ENCODE results near the gene KCTD16.

Gene KCTD16

DNA sequence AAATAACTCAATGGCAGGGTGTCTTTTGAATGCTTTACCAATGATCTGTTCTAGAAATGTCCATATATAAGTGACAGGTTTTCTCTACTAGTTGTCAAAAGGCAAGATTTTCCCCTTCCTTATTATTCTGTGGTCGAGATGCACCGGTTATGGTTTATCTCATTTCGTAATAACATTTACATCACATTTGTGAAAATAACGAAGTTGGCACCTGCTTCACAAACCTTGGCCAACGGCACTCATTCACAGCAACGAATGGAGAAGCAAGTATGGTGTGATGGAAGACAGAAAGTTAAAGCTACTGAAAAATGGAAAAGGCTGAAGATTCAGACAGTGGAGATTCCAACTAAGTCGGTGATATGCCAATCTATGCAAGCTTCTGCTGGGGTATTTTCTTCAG, 235.8 kb downstream of the KCTD16 start:
- Histone ChIP-seq H4K12ac (ENCODE audit: low read depth, low read length) (no peak overlapping the region), H3K9me3 (ENCODE audit: insufficient read depth, low read depth, low read length) (no peaks in the 10 kb centered on the region), H3K14ac (ENCODE audit: low read length) (no peak overlapping the region), H2AK5ac (ENCODE audit: low read length) (no peak overlapping the region), H2AFZ (ENCODE audit: insufficient read depth, low read length, poor library complexity) (no peak overlapping the region), H3K18ac (ENCODE audit: low read length) (no peak overlapping the region), H3K4me2 (ENCODE audit: low read length) (no peak overlapping the region), H3K79me2 (ENCODE audit: control insufficient read depth, insufficient read depth, low read length, poor library complexity) (no peaks in the 10 kb centered on the region), H3K9ac (ENCODE audit: low read length) (no peak overlapping the region), H3K79me1 (ENCODE audit: low read length) (no peaks in the 10 kb centered on the region), H4K8ac (ENCODE audit: low read depth, low read length) (no peak overlapping the region), H2BK120ac (ENCODE audit: insufficient read depth, low read length, poor library complexity) (no peak overlapping the region), H2BK5ac (ENCODE audit: low read depth, low read length, poor library complexity) (no peak overlapping the region), H3K27ac (ENCODE audit: low read depth, low read length) (no peak overlapping the region), H3K4ac (ENCODE audit: low read depth, low read length) (no peak overlapping the region), H3K23ac (ENCODE audit: low read length) (no peak overlapping the region), H3K36me3 (ENCODE audit: control insufficient read depth in 1 of 2, insufficient read depth in 2 of 2, low read length in 2 of 2) (no peaks in the 10 kb centered on the region), H3K4me1 (ENCODE audit: control insufficient read depth in 1 of 2, insufficient read depth in 2 of 2, low read length in 2 of 2) (no peaks in the 10 kb centered on the region), H3K4me3 (ENCODE audit: low read depth, low read length) (no peak overlapping the region), H3K27me3 (ENCODE audit: insufficient read depth, low read length) (no peaks in the 10 kb centered on the region), H2BK12ac (ENCODE audit: low read length) (no peak overlapping the region), H4K91ac (ENCODE audit: low read depth, low read length) (no peak overlapping the region)
- no peak for DNase-seq
- WGBS (ENCODE audit: extremely low coverage, insufficient coverage, insufficient read length) = no CpG with 5 or more reads among the region's 7 CpGs

DNA sequence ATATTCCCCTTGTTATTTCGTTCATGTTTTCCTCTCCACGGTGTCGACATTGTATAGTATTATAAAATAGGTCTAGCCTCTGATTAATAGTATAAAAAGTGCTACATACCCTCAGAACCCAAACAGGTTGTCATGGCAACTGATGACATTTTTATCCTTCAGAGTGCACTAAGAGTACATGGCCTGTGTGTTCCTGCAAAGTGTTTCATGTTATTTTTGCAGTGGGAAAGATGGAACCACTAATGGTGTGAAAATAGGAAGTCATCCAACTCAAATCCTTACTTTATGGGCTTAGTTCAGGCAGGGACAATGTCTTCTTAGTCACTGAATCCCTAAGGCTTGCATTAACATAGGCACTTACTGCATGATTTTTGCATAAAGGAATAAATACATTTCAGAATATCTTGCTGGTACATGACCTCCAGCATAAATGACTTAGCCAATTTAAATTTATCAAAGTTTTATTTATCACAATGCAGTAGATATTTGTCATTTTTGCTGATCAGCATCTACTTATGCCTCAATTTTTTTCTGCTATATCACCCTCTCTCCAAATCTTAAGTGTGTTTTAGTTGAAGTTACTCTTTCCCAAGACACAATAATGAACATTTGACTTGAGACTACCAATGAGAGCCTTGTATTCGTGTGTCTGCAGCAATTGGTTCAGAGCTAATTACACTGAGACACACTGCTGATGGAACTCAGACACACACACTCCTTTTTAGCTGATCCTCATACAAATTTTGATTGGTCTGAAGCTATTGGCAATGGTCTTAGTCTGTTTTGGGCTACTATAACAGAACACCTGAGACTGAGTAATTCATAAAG, 243.7 kb downstream of the KCTD16 start:
- Histone ChIP-seq H3K9ac (ENCODE audit: low read length) (no peak overlapping the region), H3K27ac (ENCODE audit: low read depth, low read length) (no peak overlapping the region), H3K36me3 (ENCODE audit: control insufficient read depth in 1 of 2, insufficient read depth in 2 of 2, low read length in 2 of 2) (no peaks in the 10 kb centered on the region), H3K79me2 (ENCODE audit: control insufficient read depth, insufficient read depth, low read length, poor library complexity) (no peaks in the 10 kb centered on the region), H3K4ac (ENCODE audit: low read depth, low read length) (no peak overlapping the region), H3K23ac (ENCODE audit: low read length) (no peak overlapping the region), H4K8ac (ENCODE audit: low read depth, low read length) (no peak overlapping the region), H3K4me1 (ENCODE audit: control insufficient read depth in 1 of 2, insufficient read depth in 2 of 2, low read length in 2 of 2) (no peaks in the 10 kb centered on the region), H3K9me3 (ENCODE audit: insufficient read depth, low read depth, low read length) (no peaks in the 10 kb centered on the region), H3K79me1 (ENCODE audit: low read length) (no peaks in the 10 kb centered on the region), H3K4me2 (ENCODE audit: low read length) (no peak overlapping the region), H3K18ac (ENCODE audit: low read length) (no peak overlapping the region), H3K27me3 (ENCODE audit: insufficient read depth, low read length) (no peaks in the 10 kb centered on the region), H2BK12ac (ENCODE audit: low read length) (no peak overlapping the region), H2BK120ac (ENCODE audit: insufficient read depth, low read length, poor library complexity) (no peak overlapping the region), H4K12ac (ENCODE audit: low read depth, low read length) (no peak overlapping the region), H3K14ac (ENCODE audit: low read length) (no peak overlapping the region), H2AFZ (ENCODE audit: insufficient read depth, low read length, poor library complexity) (no peak overlapping the region), H4K91ac (ENCODE audit: low read depth, low read length) (no peak overlapping the region), H2BK5ac (ENCODE audit: low read depth, low read length, poor library complexity) (no peak overlapping the region), H2AK5ac (ENCODE audit: low read length) (no peak overlapping the region), H3K4me3 (ENCODE audit: low read depth, low read length) (no peak overlapping the region)
- no peak for DNase-seq
- WGBS (ENCODE audit: extremely low coverage, insufficient coverage, insufficient read length) = no CpG with 5 or more reads among the region's 4 CpGs

DNA sequence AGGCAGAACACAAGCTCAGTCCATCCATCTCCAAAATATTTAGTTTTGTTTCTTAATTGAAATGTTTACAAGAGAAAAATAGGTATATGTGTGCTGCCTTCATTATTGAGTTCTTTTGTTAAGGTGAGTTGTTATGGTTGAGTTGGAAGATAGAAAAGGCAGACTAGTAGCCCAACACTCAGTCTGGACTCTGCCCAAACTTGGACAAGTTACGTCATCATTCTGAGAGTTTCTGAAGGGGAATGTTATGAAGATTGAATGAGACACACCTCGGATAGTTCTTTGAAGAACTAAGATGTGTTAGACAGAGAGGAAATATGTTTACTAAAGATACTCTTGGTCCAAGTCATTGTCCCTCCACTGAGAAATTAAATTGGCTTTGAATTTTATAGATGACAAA, 245.5 kb downstream of the KCTD16 start:
- DNase-seq = no peak
- H3K27me3 ChIP-seq (ENCODE audit: insufficient read depth, low read length) = no peaks in the 10 kb centered on the region
- H3K9ac ChIP-seq (ENCODE audit: low read length) = no peak overlapping the region
- no peak overlapping the region for H2AK5ac ChIP-seq (ENCODE audit: low read length)
- peaks cover 0 to 3% of the 10 kb centered on the region in 2 experiments for H3K4me1 ChIP-seq (ENCODE audit: control insufficient read depth in 1 of 2, insufficient read depth in 2 of 2, low read length in 2 of 2)
- H3K14ac ChIP-seq (ENCODE audit: low read length) = no peak overlapping the region
- H4K91ac ChIP-seq (ENCODE audit: low read depth, low read length) = no peak overlapping the region
- no peak overlapping the region for H2BK120ac ChIP-seq (ENCODE audit: insufficient read depth, low read length, poor library complexity)
- H2BK5ac ChIP-seq (ENCODE audit: low read depth, low read length, poor library complexity) = no peak overlapping the region
- H3K23ac ChIP-seq (ENCODE audit: low read length) = no peak overlapping the region
- H3K4ac ChIP-seq (ENCODE audit: low read depth, low read length) = no peak overlapping the region
- no peak overlapping the region for H2BK12ac ChIP-seq (ENCODE audit: low read length)
- H3K79me1 ChIP-seq (ENCODE audit: low read length) = peaks cover 2% of the 10 kb centered on the region
- no peak overlapping the region for H2AFZ ChIP-seq (ENCODE audit: insufficient read depth, low read length, poor library complexity)
- no peak overlapping the region for H4K12ac ChIP-seq (ENCODE audit: low read depth, low read length)
- no peak overlapping the region for H3K18ac ChIP-seq (ENCODE audit: low read length)
- H3K4me2 ChIP-seq (ENCODE audit: low read length) = no peak overlapping the region
- WGBS (ENCODE audit: extremely low coverage, insufficient coverage, insufficient read length) = no CpG with 5 or more reads among the region's 2 CpGs
- H3K4me3 ChIP-seq (ENCODE audit: low read depth, low read length) = no peak overlapping the region
- no peak overlapping the region for H4K8ac ChIP-seq (ENCODE audit: low read depth, low read length)
- H3K27ac ChIP-seq (ENCODE audit: low read depth, low read length) = no peak overlapping the region
- no peaks in the 10 kb centered on the region for H3K36me3 ChIP-seq (ENCODE audit: control insufficient read depth in 1 of 2, insufficient read depth in 2 of 2, low read length in 2 of 2)
- no peaks in the 10 kb centered on the region for H3K9me3 ChIP-seq (ENCODE audit: insufficient read depth, low read depth, low read length)
- H3K79me2 ChIP-seq (ENCODE audit: control insufficient read depth, insufficient read depth, low read length, poor library complexity) = no peaks in the 10 kb centered on the region

DNA sequence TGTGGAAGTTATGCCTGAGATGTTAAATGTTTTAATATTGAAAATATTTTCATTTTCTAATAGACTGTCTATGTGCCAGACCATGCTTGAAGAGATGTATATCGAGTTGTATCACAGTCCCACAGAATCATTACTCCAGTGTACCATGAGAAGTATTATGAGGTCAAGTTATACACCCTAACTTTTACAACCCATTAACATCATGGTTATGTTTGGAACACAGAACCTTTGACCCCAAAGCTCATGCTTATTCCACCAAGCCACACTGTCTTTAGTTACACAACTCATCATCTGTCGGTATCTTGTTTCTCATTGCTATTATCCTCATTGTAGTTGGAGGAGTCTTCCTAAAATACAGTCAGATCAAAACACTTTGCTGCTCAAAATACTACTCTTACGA, 248.0 kb downstream of the KCTD16 start:
- Histone ChIP-seq H3K27ac (ENCODE audit: low read depth, low read length) (no peak overlapping the region), H4K8ac (ENCODE audit: low read depth, low read length) (no peak overlapping the region), H3K9me3 (ENCODE audit: insufficient read depth, low read depth, low read length) (no peaks in the 10 kb centered on the region), H2BK5ac (ENCODE audit: low read depth, low read length, poor library complexity) (no peak overlapping the region), H3K79me1 (ENCODE audit: low read length) (peaks cover 3% of the 10 kb centered on the region), H3K4me2 (ENCODE audit: low read length) (no peak overlapping the region), H2AFZ (ENCODE audit: insufficient read depth, low read length, poor library complexity) (no peak overlapping the region), H4K91ac (ENCODE audit: low read depth, low read length) (no peak overlapping the region), H2AK5ac (ENCODE audit: low read length) (no peak overlapping the region), H3K27me3 (ENCODE audit: insufficient read depth, low read length) (no peaks in the 10 kb centered on the region), H3K4me1 (ENCODE audit: control insufficient read depth in 1 of 2, insufficient read depth in 2 of 2, low read length in 2 of 2) (peaks cover 0 to 7% of the 10 kb centered on the region in 2 experiments), H3K4ac (ENCODE audit: low read depth, low read length) (no peak overlapping the region), H3K23ac (ENCODE audit: low read length) (no peak overlapping the region), H3K14ac (ENCODE audit: low read length) (no peak overlapping the region), H4K12ac (ENCODE audit: low read depth, low read length) (no peak overlapping the region), H3K79me2 (ENCODE audit: control insufficient read depth, insufficient read depth, low read length, poor library complexity) (no peaks in the 10 kb centered on the region), H2BK12ac (ENCODE audit: low read length) (no peak overlapping the region), H3K9ac (ENCODE audit: low read length) (no peak overlapping the region), H3K4me3 (ENCODE audit: low read depth, low read length) (no peak overlapping the region), H3K36me3 (ENCODE audit: control insufficient read depth in 1 of 2, insufficient read depth in 2 of 2, low read length in 2 of 2) (no peaks in the 10 kb centered on the region), H2BK120ac (ENCODE audit: insufficient read depth, low read length, poor library complexity) (no peak overlapping the region), H3K18ac (ENCODE audit: low read length) (no peak overlapping the region)
- no peak for DNase-seq
- WGBS (ENCODE audit: extremely low coverage, insufficient coverage, insufficient read length) = no CpG with 5 or more reads among the region's 3 CpGs

All from trophoblast cell (in vitro differentiated cells and primary cell).